T-helper 2 cell treated with Interferon-gamma antibody and Interleukin-4, amounts not matched to agents 5 μg/mL and 100 μg/mL, for 36 hours (primary cell): ENCODE results near the gene POMGNT2.

Experiments used
- DNase-seq: peaks from one replicate; pipeline ENCODE4 v3.0.0; 2021; ENCODE audit warnings: low spot score
- H3K27ac Mint-ChIP-seq: one replicate; pipeline ENCODE4 v1.8.0; 2021; ENCODE audit warnings: mild to moderate bottlenecking, mixed read lengths
- H3K27me3 Mint-ChIP-seq: one replicate; pipeline ENCODE4 v1.8.0; 2021; ENCODE audit warnings: low read depth, mixed read lengths
- H3K36me3 Mint-ChIP-seq: one replicate; pipeline ENCODE4 v1.8.0; 2021; ENCODE audit warnings: low read depth, mixed read lengths
- H3K4me1 Mint-ChIP-seq: one replicate; pipeline ENCODE4 v1.8.0; 2021; ENCODE audit warnings: low read depth, mixed read lengths
- H3K4me3 Mint-ChIP-seq: one replicate; pipeline ENCODE4 v1.8.0; 2022; ENCODE audit warnings: mild to moderate bottlenecking, moderate library complexity, mixed read lengths
- H3K9me3 Mint-ChIP-seq: one replicate; pipeline ENCODE4 v1.8.0; 2021; ENCODE audit warnings: mixed read lengths

POMGNT2 gene

DNA sequence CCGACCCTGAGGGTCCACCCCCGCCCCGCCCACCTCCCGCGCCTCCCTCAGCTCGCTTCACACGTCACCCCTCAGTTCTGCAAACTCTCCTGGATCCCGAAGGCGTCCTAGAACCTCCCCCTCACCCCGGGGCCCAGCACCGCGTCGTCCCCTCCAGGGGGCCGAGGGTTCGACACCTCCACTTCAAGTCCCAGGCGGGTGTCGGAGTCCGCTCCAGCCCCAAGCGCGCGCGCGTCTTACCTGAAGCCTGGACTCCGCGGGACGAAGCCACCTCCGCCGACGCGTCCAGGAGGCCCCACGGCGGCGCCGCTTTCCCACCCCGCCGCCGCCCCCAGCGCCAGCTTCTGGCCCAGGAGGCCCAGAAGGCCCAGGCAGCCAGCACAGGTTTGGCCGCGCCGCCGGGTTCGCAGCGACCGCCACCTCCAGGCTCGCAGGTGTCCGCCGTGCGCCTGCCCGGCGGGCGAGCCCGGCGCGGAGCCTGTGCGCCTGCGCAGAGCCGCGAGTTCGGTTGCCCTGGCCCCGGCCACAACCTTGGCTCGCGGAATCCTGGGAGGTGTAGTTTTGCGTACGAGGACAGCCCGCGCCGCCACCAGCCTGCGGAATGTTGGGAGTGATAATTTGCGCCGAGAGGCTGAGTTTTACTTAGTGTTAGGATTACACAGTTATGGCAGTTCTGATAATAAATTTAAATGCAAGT lies at the start of gene POMGNT2:
Gene POMGNT2, minus strand, starts transcription at position 484 of the 697 bp plus-strand sequence. CDS start 24,648 bp downstream, outside the sequence.
- no peaks in the 10 kb centered on the region for H3K9me3 Mint-ChIP-seq
- peak; percentile 84 for DNase-seq
- peaks cover 8% of the 10 kb centered on the region for H3K4me1 Mint-ChIP-seq
- no peak within 1 kb of the TSS for H3K27ac Mint-ChIP-seq
- peak within 1 kb of the TSS; percentile 69 for H3K4me3 Mint-ChIP-seq
- peaks cover 21% of the 10 kb centered on the region for H3K27me3 Mint-ChIP-seq
- no peaks in the 10 kb centered on the region for H3K36me3 Mint-ChIP-seq

GRCh38 chr3:43154980-43155379 lies 49.1 kb upstream of the POMGNT2 start:
- no peaks in the 10 kb centered on the region for H3K4me1 Mint-ChIP-seq
- no peak overlapping the region for H3K27ac Mint-ChIP-seq
- H3K9me3 Mint-ChIP-seq, result no peaks in the 10 kb centered on the region
- DNase-seq, result no peak
- peaks cover 13% of the 10 kb centered on the region for H3K27me3 Mint-ChIP-seq
- no peak overlapping the region for H3K4me3 Mint-ChIP-seq
- no peaks in the 10 kb centered on the region for H3K36me3 Mint-ChIP-seq

DNA sequence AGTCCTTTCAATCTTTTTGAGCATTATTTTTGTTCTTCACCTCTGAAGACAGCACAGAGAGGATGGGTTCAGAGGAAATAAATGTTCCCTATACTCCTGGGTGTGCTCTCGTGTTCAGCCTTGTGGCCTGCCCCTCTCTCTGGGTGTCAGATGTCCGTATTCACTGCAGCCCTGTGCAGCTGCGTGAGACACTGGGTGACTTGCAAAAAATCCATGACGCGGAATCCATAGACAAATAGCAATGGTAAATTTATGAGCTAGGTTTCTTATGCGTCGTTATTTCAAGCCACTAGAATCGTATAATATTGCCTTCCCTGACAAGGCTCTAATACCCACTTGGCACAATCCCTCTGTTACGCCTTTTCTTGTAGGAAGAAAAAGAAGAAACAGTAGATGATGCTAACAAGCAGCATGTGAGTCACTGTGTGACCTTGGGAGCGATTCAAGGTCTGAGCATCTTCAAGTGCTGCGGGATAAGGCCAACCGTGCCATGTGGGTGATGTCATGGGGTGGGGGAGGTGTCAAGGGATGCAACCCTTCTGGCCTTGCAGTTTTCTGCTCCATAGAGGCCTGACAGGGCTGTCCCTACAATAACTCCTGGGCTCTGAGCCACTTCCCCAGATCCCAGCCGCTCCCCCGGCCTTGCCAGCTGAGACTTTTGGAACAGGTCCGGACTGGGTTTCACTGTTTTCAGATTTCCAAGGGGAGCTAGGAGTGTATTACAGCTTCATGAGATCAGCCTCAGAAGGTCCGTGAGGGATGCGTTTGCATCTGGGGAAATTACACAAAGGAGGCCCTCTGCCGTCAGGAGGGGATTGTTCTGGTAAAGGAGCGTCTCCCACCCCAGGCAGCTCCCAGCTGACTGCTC lies 47.6 kb upstream of the POMGNT2 start:
- H3K27me3 Mint-ChIP-seq, result peaks cover 13% of the 10 kb centered on the region
- H3K4me3 Mint-ChIP-seq, result no peak overlapping the region
- H3K27ac Mint-ChIP-seq, result no peak overlapping the region
- no peaks in the 10 kb centered on the region for H3K36me3 Mint-ChIP-seq
- DNase-seq, result no peak
- no peaks in the 10 kb centered on the region for H3K9me3 Mint-ChIP-seq
- no peaks in the 10 kb centered on the region for H3K4me1 Mint-ChIP-seq

DNA sequence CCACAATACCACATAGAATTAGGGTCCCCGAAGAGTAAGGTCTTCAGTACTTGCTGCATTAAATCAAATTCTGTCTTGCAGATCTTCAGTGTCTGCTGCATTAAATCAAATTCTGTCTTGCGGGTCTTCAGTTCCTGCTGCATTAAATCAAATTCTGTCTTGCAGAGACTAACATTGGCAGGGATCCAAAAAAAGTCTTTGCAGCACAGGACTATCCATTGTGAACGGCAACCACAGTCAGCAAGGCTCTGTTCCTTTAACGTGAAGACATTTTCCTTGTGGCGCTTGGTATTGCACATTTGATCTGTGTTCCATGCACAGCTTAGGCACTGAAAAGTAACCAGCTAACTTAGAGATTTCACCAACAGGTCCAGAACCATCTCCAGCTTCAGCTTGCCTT lies 46.8 kb upstream of the POMGNT2 start:
- no peaks in the 10 kb centered on the region for H3K4me1 Mint-ChIP-seq
- DNase-seq, result no peak

GRCh38 chr3:43148033-43148432 lies 42.2 kb upstream of the POMGNT2 start:
- no peak for DNase-seq
- no peak overlapping the region for H3K4me3 Mint-ChIP-seq
- no peak overlapping the region for H3K27ac Mint-ChIP-seq

More for the DNA sequence above, 46.8 kb upstream of the POMGNT2 start:
- Mint-ChIP-seq H3K27me3 (peaks cover 13% of the 10 kb centered on the region), H3K36me3 (no peaks in the 10 kb centered on the region), H3K9me3 (no peaks in the 10 kb centered on the region), H3K4me3 (no peak overlapping the region), H3K27ac (no peak overlapping the region)

DNA sequence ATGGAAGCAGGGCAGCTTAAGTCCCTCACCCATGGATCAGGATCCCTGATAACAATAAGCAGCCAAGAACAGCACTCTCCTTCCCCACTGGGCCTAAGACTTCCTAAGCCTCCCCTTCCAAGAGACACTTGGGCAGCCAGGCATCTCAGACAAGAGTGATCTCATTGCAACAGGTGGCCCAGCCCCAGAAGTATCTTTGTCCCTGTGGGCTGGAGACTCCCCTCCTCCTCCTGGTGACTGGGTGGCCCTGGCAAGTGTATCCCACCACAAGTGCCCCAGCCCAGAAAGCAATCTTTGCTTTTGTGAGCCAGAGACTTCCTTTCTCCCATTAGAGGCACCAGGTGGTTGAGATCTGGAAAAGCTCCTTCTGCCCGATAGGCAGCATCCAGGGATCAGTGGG lies 40.7 kb upstream of the POMGNT2 start:
- H3K27me3 Mint-ChIP-seq, result peaks cover 17% of the 10 kb centered on the region
- no peak overlapping the region for H3K4me3 Mint-ChIP-seq
- no peaks in the 10 kb centered on the region for H3K9me3 Mint-ChIP-seq
- H3K4me1 Mint-ChIP-seq, result peaks cover 5% of the 10 kb centered on the region
- no peaks in the 10 kb centered on the region for H3K36me3 Mint-ChIP-seq
- DNase-seq, result no peak
- H3K27ac Mint-ChIP-seq, result no peak overlapping the region

More at GRCh38 chr3:43148033-43148432, 42.2 kb upstream of the POMGNT2 start:
- H3K4me1 Mint-ChIP-seq, result no peaks in the 10 kb centered on the region
- H3K36me3 Mint-ChIP-seq, result no peaks in the 10 kb centered on the region
- H3K9me3 Mint-ChIP-seq, result no peaks in the 10 kb centered on the region
- H3K27me3 Mint-ChIP-seq, result peaks cover 20% of the 10 kb centered on the region

- DNase-seq, result no peak
- Mint-ChIP-seq H3K4me1 (peaks cover 5% of the 10 kb centered on the region), H3K27ac (no peak overlapping the region), H3K36me3 (no peaks in the 10 kb centered on the region), H3K27me3 (peaks cover 13% of the 10 kb centered on the region), H3K4me3 (no peak overlapping the region), H3K9me3 (no peaks in the 10 kb centered on the region)
Measured at GRCh38 chr3:43144761-43145490, 39.0 kb upstream of the POMGNT2 start.

DNA sequence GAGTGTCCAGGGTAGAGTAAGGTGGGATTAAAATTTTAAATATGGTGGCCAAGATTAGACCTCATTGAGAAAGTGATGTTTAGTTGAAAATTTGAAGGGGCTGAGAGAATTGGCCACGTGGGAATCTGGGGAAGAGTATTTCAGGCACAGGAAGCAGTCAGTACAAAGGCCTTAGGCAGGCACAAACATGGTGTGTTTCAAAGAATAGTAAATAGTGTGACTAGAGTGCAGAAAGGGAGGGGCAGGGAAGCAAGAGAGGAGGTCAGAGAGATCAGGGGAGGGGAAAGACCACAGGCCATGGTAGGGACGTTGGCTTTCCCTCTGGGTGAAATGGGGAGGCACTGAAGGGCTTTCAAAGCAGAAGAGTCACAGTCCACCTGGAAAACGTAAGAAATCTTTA lies 36.6 kb upstream of the POMGNT2 start:
- Mint-ChIP-seq H3K4me1 (peaks cover 5% of the 10 kb centered on the region), H3K9me3 (no peaks in the 10 kb centered on the region), H3K27me3 (peaks cover 13% of the 10 kb centered on the region), H3K27ac (no peak overlapping the region), H3K4me3 (no peak overlapping the region), H3K36me3 (no peaks in the 10 kb centered on the region)
- no peak for DNase-seq

GRCh38 chr3:43138488-43139231 lies 32.8 kb upstream of the POMGNT2 start:
- no peaks in the 10 kb centered on the region for H3K9me3 Mint-ChIP-seq
- peaks cover 5% of the 10 kb centered on the region for H3K4me1 Mint-ChIP-seq
- no peak overlapping the region for H3K27ac Mint-ChIP-seq
- no peak for DNase-seq
- H3K27me3 Mint-ChIP-seq, result peaks cover 11% of the 10 kb centered on the region
- H3K4me3 Mint-ChIP-seq, result no peak overlapping the region
- H3K36me3 Mint-ChIP-seq, result peaks cover 2% of the 10 kb centered on the region

DNA sequence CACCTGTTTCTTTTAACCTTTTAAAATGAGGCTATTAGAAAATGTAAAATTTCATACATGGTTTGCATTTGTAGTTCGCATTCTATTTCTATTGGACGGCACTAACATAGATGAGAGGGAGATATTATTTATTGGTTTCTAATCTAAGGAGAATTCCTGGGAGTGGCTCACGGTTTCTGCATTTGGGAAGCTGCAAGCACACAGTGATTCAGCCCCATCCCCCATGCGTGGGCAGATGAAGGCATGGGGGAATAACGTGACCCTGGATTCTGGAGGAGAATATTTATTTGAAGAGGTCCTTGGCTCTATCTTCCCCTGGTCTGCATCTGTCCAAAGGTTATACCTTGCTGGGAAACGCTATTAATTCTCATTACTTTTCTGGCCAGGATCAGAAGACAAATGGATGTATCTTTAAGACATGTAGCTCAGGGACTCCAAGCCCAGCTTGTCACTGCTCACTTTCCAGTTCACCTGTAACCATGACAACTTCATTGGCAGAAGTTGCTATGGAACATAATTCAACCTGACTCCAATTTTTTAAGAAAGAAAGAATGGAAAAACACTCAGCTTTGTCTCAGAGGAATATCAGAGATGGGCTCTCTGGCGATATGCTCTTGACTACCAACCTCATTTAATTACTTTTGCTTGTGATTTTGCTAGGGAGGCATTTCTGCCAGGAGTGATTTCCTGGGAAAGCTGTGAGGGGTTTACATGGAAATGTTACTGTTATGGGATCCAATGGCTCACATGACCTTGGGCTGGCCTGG lies 27.2 kb upstream of the POMGNT2 start:
- no peak for DNase-seq
- Mint-ChIP-seq H3K27ac (no peak overlapping the region), H3K4me3 (no peak overlapping the region), H3K36me3 (peaks cover 2% of the 10 kb centered on the region), H3K4me1 (no peaks in the 10 kb centered on the region), H3K9me3 (no peaks in the 10 kb centered on the region), H3K27me3 (peaks cover 8% of the 10 kb centered on the region)

GRCh38 chr3:43132193-43132592 lies 26.3 kb upstream of the POMGNT2 start:
- peaks cover 8% of the 10 kb centered on the region for H3K27me3 Mint-ChIP-seq
- no peaks in the 10 kb centered on the region for H3K9me3 Mint-ChIP-seq
- peaks cover 2% of the 10 kb centered on the region for H3K36me3 Mint-ChIP-seq
- H3K4me1 Mint-ChIP-seq, result no peaks in the 10 kb centered on the region
- H3K4me3 Mint-ChIP-seq, result no peak overlapping the region
- no peak for DNase-seq
- H3K27ac Mint-ChIP-seq, result no peak overlapping the region

DNA sequence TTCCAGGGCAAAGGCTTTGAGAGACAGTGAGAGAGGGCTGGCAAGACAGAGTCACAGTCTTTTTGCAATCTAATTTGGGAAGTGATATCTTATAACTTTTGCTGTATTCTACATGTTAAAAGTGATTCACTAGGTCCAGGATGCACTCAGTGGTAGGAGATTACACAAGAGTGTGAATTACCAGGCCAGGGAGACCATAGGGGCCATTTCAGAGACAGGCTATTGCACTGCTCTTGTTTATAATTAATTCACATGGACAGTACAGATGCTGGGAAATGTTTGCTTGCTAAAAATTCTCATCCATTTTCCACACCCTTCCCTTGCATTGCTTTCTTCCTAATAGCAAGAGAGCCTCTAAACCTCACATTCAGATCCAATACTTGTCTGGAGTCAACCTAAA lies 22.6 kb upstream of the POMGNT2 start:
- no peaks in the 10 kb centered on the region for H3K36me3 Mint-ChIP-seq
- H3K4me3 Mint-ChIP-seq, result no peak overlapping the region
- H3K27ac Mint-ChIP-seq, result no peak overlapping the region
- peaks cover 17% of the 10 kb centered on the region for H3K27me3 Mint-ChIP-seq
- no peak for DNase-seq
- H3K9me3 Mint-ChIP-seq, result peaks cover 8% of the 10 kb centered on the region
- no peaks in the 10 kb centered on the region for H3K4me1 Mint-ChIP-seq

- no peak overlapping the region for H3K4me3 Mint-ChIP-seq
- H3K27ac Mint-ChIP-seq, result no peak overlapping the region
- no peaks in the 10 kb centered on the region for H3K4me1 Mint-ChIP-seq
- DNase-seq, result no peak
- peaks cover 13% of the 10 kb centered on the region for H3K9me3 Mint-ChIP-seq
- H3K36me3 Mint-ChIP-seq, result no peaks in the 10 kb centered on the region
- peaks cover 18% of the 10 kb centered on the region for H3K27me3 Mint-ChIP-seq
Measured at GRCh38 chr3:43126536-43126935, 20.7 kb upstream of the POMGNT2 start.
